ENCODE measurements around the gene RASA3.
"Not testable (repeated sequence)": the region's sequence is repeated elsewhere in the genome, so short reads cannot be mapped to it uniquely, and the experiment has no call there.

The RASA3 gene

GRCh38 chr13:114099918-114100445 lies 32.4 kb downstream of the RASA3 start:
- TF ChIP-seq CTCF (conservative IDR thresholded peaks at IDR 0.05; ENCODE audit: low read depth, low read length), result no peak
- peak; percentile 41 for DNase-seq (ENCODE audit: low read depth)
- no peak overlapping the region for H3K4me3 ChIP-seq (ENCODE audit: low read depth, low read length)

- DNase-seq (ENCODE audit: low read depth), result peak; percentile 92
- no peak for TF ChIP-seq CTCF (conservative IDR thresholded peaks at IDR 0.05; ENCODE audit: low read depth, low read length)
- H3K4me3 ChIP-seq (ENCODE audit: low read depth, low read length), result peak overlapping the region; percentile 35
These were observed 33.2 kb downstream of the RASA3 start for GRCh38 chr13:114099191-114099590.

GRCh38 chr13:114098689-114099056 lies 33.8 kb downstream of the RASA3 start:
- peak; percentile 23 for DNase-seq (ENCODE audit: low read depth)
- H3K4me3 ChIP-seq (ENCODE audit: low read depth, low read length), result not testable (repeated sequence)

- no peak for DNase-seq (ENCODE audit: low read depth)
- TF ChIP-seq CTCF (conservative IDR thresholded peaks at IDR 0.05; ENCODE audit: low read depth, low read length), result no peak
- no peak overlapping the region for H3K4me3 ChIP-seq (ENCODE audit: low read depth, low read length)
These were observed 34.3 kb downstream of the RASA3 start for GRCh38 chr13:114097893-114098688.

- TF ChIP-seq CTCF (conservative IDR thresholded peaks at IDR 0.05; ENCODE audit: low read depth, low read length), result no peak
- no peak for DNase-seq (ENCODE audit: low read depth)
- no peak overlapping the region for H3K4me3 ChIP-seq (ENCODE audit: low read depth, low read length)
These were observed 35.1 kb downstream of the RASA3 start for GRCh38 chr13:114097212-114097892.

- H3K4me3 ChIP-seq (ENCODE audit: low read depth, low read length), result no peak overlapping the region
- no peak for TF ChIP-seq CTCF (conservative IDR thresholded peaks at IDR 0.05; ENCODE audit: low read depth, low read length)
- no peak for DNase-seq (ENCODE audit: low read depth)
These were observed 35.6 kb downstream of the RASA3 start for GRCh38 chr13:114096811-114097211.

- no peak for DNase-seq (ENCODE audit: low read depth)
- no peak for TF ChIP-seq CTCF (conservative IDR thresholded peaks at IDR 0.05; ENCODE audit: low read depth, low read length)
- H3K4me3 ChIP-seq (ENCODE audit: low read depth, low read length), result no peak overlapping the region
These were observed 36.4 kb downstream of the RASA3 start for GRCh38 chr13:114096031-114096485.

Measured in choroid plexus epithelial cell (primary cell).